GM18868 (cell line): Measurements from ENCODE around the gene PIWIL4.
"Not testable (repeated sequence)": the region's sequence is repeated elsewhere in the genome, so short reads cannot be mapped to it uniquely, and the experiment has no call there.

Source experiments
- ATAC-seq: cut with Tn5 transposase; IDR thresholded peaks from one replicate; pipeline ENCODE4 v1.9.1; 2021; ENCODE audit warnings: mild to moderate bottlenecking, moderate library complexity; ENCODE audit not compliant: unreplicated experiment

PIWIL4 gene

GRCh38 chr11:94583866-94584500 is 16.8 kb downstream of the PIWIL4 start:
- ATAC-seq = peak; percentile 67

- no peak for ATAC-seq
These were observed 17.8 kb downstream of the PIWIL4 start for GRCh38 chr11:94584978-94585377.

DNA sequence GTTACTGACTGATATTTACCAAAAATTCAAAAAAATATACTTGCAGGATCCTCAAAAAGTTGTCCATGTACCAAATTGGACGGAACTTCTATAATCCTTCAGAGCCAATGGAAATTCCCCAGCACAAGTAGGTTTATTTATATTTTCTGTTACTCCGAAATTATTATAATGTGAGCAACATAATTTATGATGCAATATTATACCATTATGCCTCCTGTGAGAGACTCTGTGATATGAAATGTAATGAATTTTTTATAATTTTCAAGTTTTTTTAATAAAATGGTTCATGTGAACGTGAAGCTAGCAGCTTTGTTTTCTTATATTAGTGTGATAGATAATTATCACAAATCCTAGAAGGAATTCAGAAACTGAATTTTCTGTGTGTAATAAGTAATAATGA is 18.2 kb downstream of the PIWIL4 start:
- no peak for ATAC-seq

DNA sequence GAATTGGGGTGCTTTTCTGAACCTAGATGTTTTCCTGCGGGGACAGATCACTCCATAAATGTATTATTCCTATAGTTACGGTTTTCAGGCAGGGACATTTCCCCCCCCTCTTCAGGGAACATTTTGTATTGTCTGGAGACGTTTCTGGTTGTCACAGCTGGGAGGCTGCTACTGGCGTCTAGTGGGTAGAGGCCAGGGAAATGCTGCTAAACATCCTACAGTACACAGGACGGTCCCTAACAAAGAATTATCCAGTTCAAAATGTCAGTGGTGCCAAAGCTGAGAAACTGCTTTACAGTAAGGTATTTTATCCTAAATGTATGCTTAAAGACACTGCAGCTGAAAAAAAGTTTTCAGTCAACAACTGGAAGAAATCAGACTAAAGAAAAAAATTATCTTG is 19.4 kb downstream of the PIWIL4 start:
- ATAC-seq = no peak

- ATAC-seq = no peak
These were observed 19.8 kb downstream of the PIWIL4 start for GRCh38 chr11:94586978-94587377.

GRCh38 chr11:94588366-94588942 is 21.3 kb downstream of the PIWIL4 start:
- ATAC-seq = no peak

- no peak for ATAC-seq
These were observed 23.3 kb downstream of the PIWIL4 start for GRCh38 chr11:94590352-94591041.

DNA sequence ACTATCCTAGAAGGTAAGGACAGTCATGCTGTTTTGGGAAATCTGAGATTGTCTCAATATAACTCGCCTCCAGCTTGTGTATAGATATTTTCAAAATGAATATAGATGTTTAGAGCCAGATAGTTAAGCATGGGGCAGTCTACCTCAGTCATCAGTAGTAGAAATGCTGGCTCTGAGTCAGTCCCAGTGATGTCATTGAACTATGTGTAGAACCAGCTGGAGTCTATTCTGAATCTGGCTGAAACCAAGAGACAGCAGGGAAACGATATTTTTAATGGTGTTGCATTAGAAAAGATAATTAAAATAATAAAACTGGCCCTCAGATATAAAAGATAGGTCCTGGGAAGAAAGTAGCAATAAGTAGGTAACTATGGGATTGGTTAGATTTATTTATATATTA is 25.9 kb downstream of the PIWIL4 start:
- peak; percentile 89 for ATAC-seq

GRCh38 chr11:94595076-94595475 is 27.9 kb downstream of the PIWIL4 start:
- ATAC-seq = no peak

DNA sequence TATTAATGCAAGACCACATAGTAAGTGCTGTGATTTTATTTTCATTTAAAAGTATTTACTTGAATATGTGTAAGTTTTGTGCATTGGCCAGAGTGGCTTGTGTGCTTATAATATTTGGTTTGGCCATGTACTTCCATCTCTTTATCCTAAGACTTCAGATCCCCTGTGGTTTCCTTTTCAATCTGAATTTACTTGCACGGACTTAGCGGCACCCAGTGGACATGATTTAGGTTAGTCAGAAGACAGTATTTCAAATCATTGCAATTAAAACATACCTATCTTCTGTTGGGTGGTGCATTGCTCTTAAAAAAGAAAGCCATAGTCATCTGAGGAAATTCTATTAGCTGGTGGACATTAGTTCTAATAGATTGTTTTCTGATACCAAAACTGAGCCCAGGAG is 30.7 kb downstream of the PIWIL4 start:
- ATAC-seq = no peak

DNA sequence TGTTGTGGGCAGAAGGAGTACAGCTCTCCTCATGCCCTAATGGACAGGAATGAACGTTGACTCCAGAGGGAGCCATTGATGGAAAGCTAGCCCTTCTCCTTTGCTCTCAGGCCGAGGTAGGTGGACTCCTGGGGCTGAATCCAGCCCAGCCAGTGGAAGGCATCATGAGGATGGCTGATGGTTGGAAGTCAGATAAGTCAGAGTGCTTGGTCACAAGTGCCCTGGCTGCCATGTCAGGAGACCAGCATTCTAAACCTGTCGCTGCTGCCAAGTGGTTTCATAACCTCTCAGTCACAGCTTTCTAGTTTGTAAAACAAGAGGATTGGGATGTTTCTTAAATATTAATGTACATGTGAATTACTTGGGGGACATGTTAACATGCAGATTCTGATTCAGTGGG is 32.3 kb downstream of the PIWIL4 start:
- ATAC-seq = no peak

GRCh38 chr11:94602430-94603372 is 35.5 kb downstream of the PIWIL4 start:
- ATAC-seq = peak; percentile 92

GRCh38 chr11:94603587-94603986 is 36.4 kb downstream of the PIWIL4 start:
- ATAC-seq = no peak

DNA sequence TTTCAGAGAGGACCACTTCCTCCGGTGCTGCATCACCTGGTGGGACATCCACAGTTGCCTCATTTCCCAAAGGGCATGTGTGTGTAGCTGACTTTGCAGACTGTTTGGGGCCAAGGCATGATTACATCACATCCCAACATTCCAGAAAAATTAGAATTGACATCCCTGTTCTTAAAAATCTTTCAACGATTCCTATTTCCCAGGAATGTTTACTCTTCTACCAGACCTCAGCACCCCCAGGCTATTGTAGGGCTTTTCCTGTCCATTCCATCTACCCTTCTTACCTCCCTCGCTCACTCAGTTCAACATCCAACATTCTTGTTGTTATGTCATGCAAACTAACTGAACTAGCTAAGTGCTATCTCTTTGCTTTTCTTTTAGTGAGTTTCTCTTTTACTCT is 37.3 kb downstream of the PIWIL4 start:
- no peak for ATAC-seq

DNA sequence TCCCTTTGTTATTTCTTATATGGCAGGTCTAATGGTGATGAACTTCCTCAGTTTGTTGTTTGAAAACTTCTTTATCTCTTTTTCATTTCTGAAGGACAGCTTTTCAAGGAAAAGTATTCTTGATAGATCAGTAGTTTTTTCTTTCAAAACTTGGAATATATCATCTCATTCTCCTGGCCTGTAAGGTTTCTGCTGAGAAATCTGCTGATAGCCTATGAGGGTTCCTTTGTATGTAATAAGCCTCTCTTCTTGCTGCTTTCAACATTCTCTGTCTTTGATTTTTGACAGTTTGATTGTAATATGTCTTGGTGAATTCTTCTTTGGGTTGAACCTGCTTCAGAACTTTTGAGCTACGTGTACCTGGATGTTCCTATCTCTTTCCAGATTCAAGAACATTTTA is 46.0 kb downstream of the PIWIL4 start:
- no peak for ATAC-seq

GRCh38 chr11:94623120-94623735 is 56.1 kb downstream of the PIWIL4 start:
- ATAC-seq = peak; percentile 94

- not testable (repeated sequence) for ATAC-seq
These were observed 58.3 kb downstream of the PIWIL4 start for GRCh38 chr11:94625422-94625821.

- not testable (repeated sequence) for ATAC-seq
These were observed 59.9 kb downstream of the PIWIL4 start for GRCh38 chr11:94627003-94627560.

GRCh38 chr11:94629741-94630140 is 62.6 kb downstream of the PIWIL4 start:
- ATAC-seq = no peak

DNA sequence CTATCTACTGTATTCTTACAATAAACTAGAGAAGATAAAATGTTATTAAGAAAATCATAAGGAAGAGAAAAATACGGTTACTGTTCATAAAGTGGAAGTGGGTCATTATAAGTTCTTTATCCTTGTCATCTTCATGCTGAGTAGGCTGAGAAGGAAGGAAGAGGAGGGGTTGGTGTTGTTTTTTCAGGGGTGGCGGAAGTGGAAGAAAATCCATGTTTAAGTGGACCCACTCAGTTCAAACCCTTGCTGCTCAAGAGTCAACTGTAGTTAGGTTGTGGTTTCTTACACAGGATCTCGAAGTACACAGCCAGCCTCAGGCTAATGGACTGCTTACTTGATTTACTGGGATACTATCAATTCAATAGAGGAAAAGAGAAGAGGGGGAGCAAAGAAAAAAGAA is 63.1 kb downstream of the PIWIL4 start:
- no peak for ATAC-seq

DNA sequence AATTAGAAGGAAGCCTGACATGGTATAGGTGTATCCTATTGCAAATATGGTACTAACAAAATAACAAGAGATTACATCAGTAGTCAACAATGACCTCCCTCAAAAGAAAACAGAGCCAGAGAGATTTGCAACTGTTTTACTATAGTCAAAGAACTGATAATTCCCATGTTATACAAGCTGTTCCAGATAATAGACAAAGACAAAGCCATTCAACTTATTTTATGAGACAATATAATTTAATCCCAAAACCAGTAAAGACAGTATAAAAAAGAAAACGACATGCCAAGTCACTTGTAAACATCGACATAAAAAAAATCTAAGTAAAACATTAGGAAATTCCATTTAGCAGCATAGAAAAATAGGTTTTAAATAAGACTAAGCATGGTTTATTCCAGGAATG is 65.2 kb downstream of the PIWIL4 start:
- no peak for ATAC-seq
